Transverse colon (tissue), 3 donors: ENCODE results near the gene GPR158.

Experiments
- EP300 ChIP-seq: sonication (generic); formaldehyde crosslinking; IDR thresholded peaks from one replicate; pipeline ENCODE4 v1.6.1; 2017; ENCODE audit warnings: antibody characterized with exemption, low read depth
- POLR2A ChIP-seq: fragments of 450-650 bp; IDR thresholded peaks from one replicate; pipeline ENCODE4 v1.6.1; 2016; ENCODE audit warnings: antibody characterized with exemption, mild to moderate bottlenecking, moderate library complexity
- TF ChIP-seq, protein P1 (sequence below), 5 experiments: fragments of 200-600 bp in 3 of 5; fragments of 450-650 bp in 2 of 5; sonication (generic) in 3 of 5; IDR thresholded peaks; 1 replicate in 2 of 5; 2 replicates in 3 of 5; pipeline ENCODE4 v1.5.1; 2016 to 2017; ENCODE audit warnings: antibody characterized with exemption in 5 of 5, inconsistent platforms in 3 of 5, mild to moderate bottlenecking in 2 of 5, moderate library complexity in 1 of 5

GRCh38 chr10:25509151-25509550, 334.4 kb downstream of the GPR158 start:
- TF ChIP-seq, protein P1, sequence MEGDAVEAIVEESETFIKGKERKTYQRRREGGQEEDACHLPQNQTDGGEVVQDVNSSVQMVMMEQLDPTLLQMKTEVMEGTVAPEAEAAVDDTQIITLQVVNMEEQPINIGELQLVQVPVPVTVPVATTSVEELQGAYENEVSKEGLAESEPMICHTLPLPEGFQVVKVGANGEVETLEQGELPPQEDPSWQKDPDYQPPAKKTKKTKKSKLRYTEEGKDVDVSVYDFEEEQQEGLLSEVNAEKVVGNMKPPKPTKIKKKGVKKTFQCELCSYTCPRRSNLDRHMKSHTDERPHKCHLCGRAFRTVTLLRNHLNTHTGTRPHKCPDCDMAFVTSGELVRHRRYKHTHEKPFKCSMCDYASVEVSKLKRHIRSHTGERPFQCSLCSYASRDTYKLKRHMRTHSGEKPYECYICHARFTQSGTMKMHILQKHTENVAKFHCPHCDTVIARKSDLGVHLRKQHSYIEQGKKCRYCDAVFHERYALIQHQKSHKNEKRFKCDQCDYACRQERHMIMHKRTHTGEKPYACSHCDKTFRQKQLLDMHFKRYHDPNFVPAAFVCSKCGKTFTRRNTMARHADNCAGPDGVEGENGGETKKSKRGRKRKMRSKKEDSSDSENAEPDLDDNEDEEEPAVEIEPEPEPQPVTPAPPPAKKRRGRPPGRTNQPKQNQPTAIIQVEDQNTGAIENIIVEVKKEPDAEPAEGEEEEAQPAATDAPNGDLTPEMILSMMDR (IDR thresholded peaks at IDR 0.05) = no peak
- no peak for TF ChIP-seq POLR2A
- TF ChIP-seq EP300 = no peak
